Effector memory CD4-positive, alpha-beta T cell (primary cell): Measurements from ENCODE around the gene CLMN.

Experiments used
- DNase-seq, 3 donors: peaks; one replicate each; pipeline ENCODE4 v3.0.0-alpha.2; 2020
- H3K27ac ChIP-seq: 2 replicates; pipeline ENCODE4 v1.7.0; 2013; ENCODE audit warnings: mild to moderate bottlenecking, low read length, moderate library complexity; ENCODE audit not compliant: insufficient read depth, poor library complexity, severe bottlenecking
- H3K27me3 ChIP-seq: replicated peaks from 2 replicates; pipeline ENCODE4 v1.7.0; 2013; ENCODE audit warnings: mild to moderate bottlenecking, low read length; ENCODE audit not compliant: insufficient read depth, control insufficient read depth, poor library complexity, severe bottlenecking
- H3K36me3 ChIP-seq: 2 replicates; pipeline ENCODE4 v1.7.0; 2013; ENCODE audit warnings: mild to moderate bottlenecking, low read length, moderate library complexity; ENCODE audit not compliant: control insufficient read depth, insufficient read depth
- H3K4me1 ChIP-seq: 2 replicates; pipeline ENCODE4 v1.7.0; 2013; ENCODE audit warnings: low read length, mild to moderate bottlenecking; ENCODE audit not compliant: control insufficient read depth, insufficient read depth, poor library complexity, severe bottlenecking
- H3K4me3 ChIP-seq: 2 replicates; pipeline ENCODE4 v1.7.0; 2013; ENCODE audit warnings: low read length, low read depth, mild to moderate bottlenecking; ENCODE audit not compliant: insufficient read depth, poor library complexity, severe bottlenecking
- H3K9me3 ChIP-seq: 2 replicates; pipeline ENCODE4 v1.7.0; 2013; ENCODE audit warnings: mild to moderate bottlenecking, low read length, moderate library complexity; ENCODE audit not compliant: control insufficient read depth

Gene CLMN

GRCh38 chr14:95245334-95245733, 74.4 kb downstream of the CLMN start:
- Histone ChIP-seq H3K27me3 (no peaks in the 10 kb centered on the region), H3K27ac (no peak overlapping the region), H3K9me3 (no peaks in the 10 kb centered on the region), H3K4me3 (no peak overlapping the region), H3K36me3 (no peaks in the 10 kb centered on the region), H3K4me1 (no peaks in the 10 kb centered on the region)
- DNase-seq = no peak

DNA sequence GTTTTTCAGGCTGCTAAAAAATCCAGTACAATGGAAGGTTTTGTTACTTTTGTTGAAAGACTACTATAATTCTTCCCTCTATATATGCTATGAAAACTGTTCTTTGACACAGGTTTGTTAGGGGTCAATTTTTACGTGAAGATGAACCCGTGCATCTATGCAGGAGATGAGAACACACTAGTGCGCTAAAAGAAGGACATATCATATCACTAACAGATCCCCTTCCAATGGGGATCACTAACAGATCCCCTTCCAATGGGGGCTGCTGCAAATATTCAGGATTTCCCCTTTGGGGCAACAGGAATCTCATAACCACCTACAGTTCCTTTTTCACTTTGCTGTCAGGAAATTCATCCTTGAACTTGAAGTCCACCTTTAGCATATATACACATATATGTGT, 75.1 kb downstream of the CLMN start:
- no peaks in the 10 kb centered on the region for H3K9me3 ChIP-seq
- no peaks in the 10 kb centered on the region for H3K36me3 ChIP-seq
- H3K4me3 ChIP-seq = no peak overlapping the region
- no peak overlapping the region for H3K27ac ChIP-seq
- no peaks in the 10 kb centered on the region for H3K27me3 ChIP-seq
- no peaks in the 10 kb centered on the region for H3K4me1 ChIP-seq
- DNase-seq = no peak

DNA sequence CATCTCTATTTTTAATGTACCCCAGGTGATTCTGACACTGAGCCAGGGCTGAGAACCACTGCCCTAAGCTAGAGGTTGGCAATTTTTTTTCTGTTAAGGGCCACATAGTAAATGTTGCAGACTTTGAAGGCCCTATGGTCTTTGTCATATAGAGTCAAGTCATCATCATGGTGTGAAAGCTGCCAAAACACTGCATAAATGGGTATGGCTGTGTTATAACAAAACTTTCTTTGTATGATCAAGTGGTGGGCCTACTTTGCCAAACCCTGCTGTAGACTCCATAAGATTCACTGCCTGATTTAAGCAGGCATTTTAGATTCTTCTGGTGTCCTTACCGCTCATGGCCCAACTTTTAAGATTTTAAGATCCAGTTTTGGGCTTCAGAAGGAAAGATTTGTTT, 76.8 kb downstream of the CLMN start:
- H3K27me3 ChIP-seq = no peaks in the 10 kb centered on the region
- no peaks in the 10 kb centered on the region for H3K4me1 ChIP-seq
- H3K36me3 ChIP-seq = no peaks in the 10 kb centered on the region
- H3K9me3 ChIP-seq = no peaks in the 10 kb centered on the region
- no peak for DNase-seq
- H3K4me3 ChIP-seq = no peak overlapping the region
- no peak overlapping the region for H3K27ac ChIP-seq

DNA sequence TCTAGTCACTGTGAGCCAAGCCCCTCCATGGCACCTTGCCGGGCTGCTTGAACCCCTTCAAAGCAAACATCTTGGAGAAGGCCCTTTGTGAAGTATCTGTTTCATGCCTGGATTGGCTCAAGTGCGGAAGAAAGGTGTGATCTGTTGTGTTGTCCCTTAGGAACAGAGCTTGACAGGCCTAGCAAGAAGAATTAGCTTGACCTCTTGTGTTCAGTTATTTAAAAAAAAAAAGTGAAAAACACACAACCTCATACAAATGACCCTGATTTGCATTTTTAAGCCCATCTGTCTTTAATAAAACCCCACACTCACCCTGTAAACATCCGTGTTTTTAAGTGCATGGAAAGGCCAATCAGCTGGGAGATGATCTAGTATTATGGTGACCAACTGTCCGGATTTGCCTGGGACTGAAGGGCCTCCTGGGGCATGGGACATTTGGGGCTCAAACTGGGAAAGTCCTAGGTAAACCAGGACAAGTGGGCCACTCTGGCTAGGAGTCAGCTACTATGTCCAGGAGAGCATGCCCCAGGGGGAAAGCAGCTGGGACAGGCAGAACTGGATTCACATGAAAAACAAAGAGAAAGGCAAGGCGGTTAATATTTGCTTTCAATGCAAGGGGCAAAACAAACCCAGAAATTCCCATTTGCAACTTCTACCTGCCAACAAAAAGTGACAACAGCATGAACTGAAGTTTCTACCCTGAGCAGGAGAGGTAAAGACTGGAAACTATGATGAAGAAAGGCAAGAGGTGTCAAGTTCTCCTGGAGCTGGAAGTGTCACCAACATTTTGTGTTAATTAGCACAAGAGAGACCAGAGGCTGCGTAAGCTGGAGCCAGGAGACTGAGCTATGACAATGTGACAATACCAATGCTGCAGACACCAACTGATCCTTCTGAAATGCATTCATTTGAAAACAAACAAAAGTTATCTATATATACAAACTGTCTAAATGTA, 78.6 kb downstream of the CLMN start:
- no peaks in the 10 kb centered on the region for H3K4me1 ChIP-seq
- no peak for DNase-seq
- no peaks in the 10 kb centered on the region for H3K36me3 ChIP-seq
- no peaks in the 10 kb centered on the region for H3K9me3 ChIP-seq
- no peak overlapping the region for H3K27ac ChIP-seq
- H3K4me3 ChIP-seq = no peak overlapping the region
- no peaks in the 10 kb centered on the region for H3K27me3 ChIP-seq

- Histone ChIP-seq H3K27ac (no peak overlapping the region), H3K36me3 (no peaks in the 10 kb centered on the region), H3K4me1 (no peaks in the 10 kb centered on the region), H3K4me3 (no peak overlapping the region), H3K27me3 (no peaks in the 10 kb centered on the region), H3K9me3 (no peaks in the 10 kb centered on the region)
- DNase-seq = no peak
Observed at GRCh38 chr14:95238487-95239298, 81.0 kb downstream of the CLMN start.

DNA sequence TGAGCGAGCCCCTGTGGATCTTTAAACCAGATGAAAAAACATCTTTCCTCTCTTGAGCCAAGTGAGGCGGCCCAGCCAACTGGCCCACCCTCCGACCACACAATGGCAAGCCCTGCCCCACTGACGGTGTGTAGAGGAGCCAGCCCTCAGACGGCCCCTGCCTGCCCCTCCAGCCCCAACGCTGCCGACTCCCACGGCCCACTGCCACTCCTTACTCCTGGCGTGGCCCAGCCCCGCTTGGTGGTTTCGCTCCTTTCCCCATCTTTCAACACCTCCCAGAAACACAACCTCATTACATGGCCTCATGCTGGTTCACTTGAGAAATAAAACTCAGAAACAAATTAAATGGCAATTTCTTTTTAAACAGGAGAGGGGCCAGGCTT, 81.8 kb downstream of the CLMN start:
- H3K27ac ChIP-seq = no peak overlapping the region
- no peaks in the 10 kb centered on the region for H3K4me1 ChIP-seq
- H3K27me3 ChIP-seq = no peaks in the 10 kb centered on the region
- no peaks in the 10 kb centered on the region for H3K9me3 ChIP-seq
- H3K4me3 ChIP-seq = no peak overlapping the region
- H3K36me3 ChIP-seq = no peaks in the 10 kb centered on the region
- DNase-seq = no peak

- DNase-seq = no peak
- Histone ChIP-seq H3K27ac (no peak overlapping the region), H3K9me3 (no peaks in the 10 kb centered on the region), H3K4me3 (no peak overlapping the region), H3K36me3 (no peaks in the 10 kb centered on the region), H3K27me3 (no peaks in the 10 kb centered on the region), H3K4me1 (no peaks in the 10 kb centered on the region)
Observed at GRCh38 chr14:95237121-95237957, 82.4 kb downstream of the CLMN start.

- Histone ChIP-seq H3K9me3 (no peaks in the 10 kb centered on the region), H3K27ac (no peak overlapping the region), H3K4me1 (no peaks in the 10 kb centered on the region), H3K4me3 (no peak overlapping the region), H3K36me3 (no peaks in the 10 kb centered on the region), H3K27me3 (no peaks in the 10 kb centered on the region)
- DNase-seq = no peak
Observed at GRCh38 chr14:95236221-95236620, 83.5 kb downstream of the CLMN start.

GRCh38 chr14:95235767-95236166, 83.9 kb downstream of the CLMN start:
- Histone ChIP-seq H3K9me3 (no peaks in the 10 kb centered on the region), H3K36me3 (no peaks in the 10 kb centered on the region), H3K27ac (no peak overlapping the region), H3K4me1 (no peaks in the 10 kb centered on the region), H3K4me3 (no peak overlapping the region), H3K27me3 (no peaks in the 10 kb centered on the region)
- DNase-seq = no peak
